ENCODE data around the gene EPS8. TPM values are rescaled to one million over a fixed set of nuclear protein-coding genes. Genes with fewer than 3 reads are reported as not detected.
"Not testable (repeated sequence)": the region's sequence is repeated elsewhere in the genome, so short reads cannot be mapped to it uniquely, and the experiment has no call there.

EPS8 gene
- total and polyA plus RNA-seq, 12 donors: 11.4 to 76.8 (median 26.7) TPM

DNA sequence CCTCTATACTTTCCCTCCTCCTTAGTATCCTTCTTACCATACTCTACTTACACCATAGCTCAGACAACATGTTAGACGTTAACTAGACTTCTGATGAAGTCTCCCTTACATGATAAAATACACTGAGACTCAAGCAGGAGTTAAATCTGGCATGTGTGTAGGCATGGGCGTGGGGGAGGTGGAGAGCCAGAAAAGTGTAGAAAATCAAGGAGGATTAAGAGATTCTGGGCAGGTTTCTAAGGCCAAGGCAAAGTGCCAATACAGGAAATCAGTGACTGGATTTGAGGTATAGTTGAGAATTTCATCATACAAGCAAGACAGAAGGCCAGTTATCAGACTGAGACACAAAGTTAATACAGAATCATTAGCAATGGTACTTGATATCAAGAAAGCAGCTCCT is 37.4 kb downstream of the EPS8 start:
- H3K36me3 ChIP-seq (replicated peaks in 1 of 2): no peaks in the 10 kb centered on the region
- no peak overlapping the region for H3K27ac ChIP-seq
- TF ChIP-seq POLR2A (IDR thresholded peaks at IDR 0.05): no peak
- TF ChIP-seq, protein P1, sequence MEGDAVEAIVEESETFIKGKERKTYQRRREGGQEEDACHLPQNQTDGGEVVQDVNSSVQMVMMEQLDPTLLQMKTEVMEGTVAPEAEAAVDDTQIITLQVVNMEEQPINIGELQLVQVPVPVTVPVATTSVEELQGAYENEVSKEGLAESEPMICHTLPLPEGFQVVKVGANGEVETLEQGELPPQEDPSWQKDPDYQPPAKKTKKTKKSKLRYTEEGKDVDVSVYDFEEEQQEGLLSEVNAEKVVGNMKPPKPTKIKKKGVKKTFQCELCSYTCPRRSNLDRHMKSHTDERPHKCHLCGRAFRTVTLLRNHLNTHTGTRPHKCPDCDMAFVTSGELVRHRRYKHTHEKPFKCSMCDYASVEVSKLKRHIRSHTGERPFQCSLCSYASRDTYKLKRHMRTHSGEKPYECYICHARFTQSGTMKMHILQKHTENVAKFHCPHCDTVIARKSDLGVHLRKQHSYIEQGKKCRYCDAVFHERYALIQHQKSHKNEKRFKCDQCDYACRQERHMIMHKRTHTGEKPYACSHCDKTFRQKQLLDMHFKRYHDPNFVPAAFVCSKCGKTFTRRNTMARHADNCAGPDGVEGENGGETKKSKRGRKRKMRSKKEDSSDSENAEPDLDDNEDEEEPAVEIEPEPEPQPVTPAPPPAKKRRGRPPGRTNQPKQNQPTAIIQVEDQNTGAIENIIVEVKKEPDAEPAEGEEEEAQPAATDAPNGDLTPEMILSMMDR (IDR thresholded peaks at IDR 0.05): no peak
- H3K9me3 ChIP-seq (replicated peaks in 1 of 3): no peaks in the 10 kb centered on the region
- DNase-seq: no peak
- no peak overlapping the region for H3K4me3 ChIP-seq
- WGBS, 4 donors: 81 to 88% (median 85%) methylated on average over 2 of the region's 2 CpGs
- H3K27me3 ChIP-seq: no peaks in the 10 kb centered on the region
- intact Hi-C loops (cut with DNase I): no loop called here
- no peaks in the 10 kb centered on the region for H3K4me1 ChIP-seq (replicated peaks in 1 of 2)

DNA sequence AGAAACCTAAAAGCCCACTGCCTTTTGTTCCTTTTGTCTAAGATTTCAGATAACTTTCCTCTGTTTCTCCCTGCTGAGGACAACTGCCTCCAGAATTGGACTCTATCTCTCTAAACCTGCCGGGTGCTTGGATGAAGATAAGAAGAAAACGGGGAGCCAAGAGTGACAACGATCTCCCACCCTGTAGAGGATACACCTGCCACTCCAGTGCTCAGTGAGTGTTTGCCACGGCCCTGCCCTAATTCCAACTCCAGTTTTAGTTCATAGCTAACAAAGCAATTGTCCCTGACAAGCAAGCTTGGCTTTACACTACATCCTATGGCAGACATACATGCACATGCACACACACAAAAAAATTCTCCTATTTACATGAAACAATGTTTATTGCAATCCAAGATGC is 39.3 kb downstream of the EPS8 start:
- Histone ChIP-seq H3K27ac (no peak overlapping the region), H3K4me1 (replicated peaks in 1 of 2) (no peaks in the 10 kb centered on the region), H3K36me3 (replicated peaks in 1 of 2) (no peaks in the 10 kb centered on the region), H3K9me3 (replicated peaks in 1 of 3) (no peaks in the 10 kb centered on the region), H3K4me3 (no peak overlapping the region), H3K27me3 (no peaks in the 10 kb centered on the region)
- intact Hi-C loops (cut with DNase I): no loop called here
- 77 to 91% (median 84%) methylated on average over 3 to 4 of the region's 4 CpGs for WGBS, 4 donors
- no peak for DNase-seq
- TF ChIP-seq, protein P1 (IDR thresholded peaks at IDR 0.05): no peak
- no peak for TF ChIP-seq POLR2A (IDR thresholded peaks at IDR 0.05)

DNA sequence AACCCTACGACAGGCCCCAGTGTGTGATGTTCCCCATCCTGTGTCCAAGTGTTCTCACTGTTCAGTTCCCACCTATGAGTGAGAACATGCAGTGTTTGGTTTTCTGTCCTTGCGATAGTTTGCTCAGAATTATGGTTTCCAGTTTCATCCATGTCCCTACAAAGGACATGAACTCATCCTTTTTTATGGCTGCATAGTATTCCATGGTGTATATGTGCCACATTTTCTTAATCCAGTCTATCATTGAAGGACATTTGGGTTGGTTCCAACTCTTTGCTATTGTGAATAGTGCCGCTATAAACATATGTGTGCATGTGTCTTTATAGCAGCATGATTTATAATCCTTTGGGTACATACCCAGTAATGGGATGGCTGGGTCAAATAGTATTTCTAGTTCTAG is 47.3 kb downstream of the EPS8 start:
- intact Hi-C loops (cut with DNase I): not testable (repeated sequence)

DNA sequence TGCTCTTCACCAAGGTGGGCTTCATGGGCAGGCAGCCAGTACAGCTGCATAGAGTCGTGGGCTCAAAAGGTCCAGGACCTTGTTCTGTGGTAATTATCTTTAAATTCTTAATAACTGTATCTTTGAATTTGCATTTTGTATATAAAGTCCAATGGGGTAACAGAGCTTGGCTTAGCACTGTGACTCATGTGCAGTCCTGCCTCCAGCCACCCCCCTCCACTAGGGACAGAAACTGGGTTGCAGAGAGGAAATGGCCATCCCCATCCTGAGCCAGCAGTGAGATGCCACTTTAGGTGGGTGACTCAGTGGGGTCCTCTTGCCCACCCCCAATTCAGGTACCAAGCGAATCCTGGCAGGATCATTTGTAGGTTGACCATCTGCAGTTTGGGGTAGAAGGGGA is 48.1 kb downstream of the EPS8 start:
- TF ChIP-seq, protein P1 (IDR thresholded peaks at IDR 0.05): no peak
- no peak for TF ChIP-seq POLR2A (IDR thresholded peaks at IDR 0.05)
- intact Hi-C loops (cut with DNase I): no loop called here
- no peak for DNase-seq
- no peaks in the 10 kb centered on the region for H3K36me3 ChIP-seq (replicated peaks in 1 of 2)
- no peaks in the 10 kb centered on the region for H3K4me1 ChIP-seq (replicated peaks in 1 of 2)
- no peak overlapping the region for H3K27ac ChIP-seq
- no peak overlapping the region for H3K4me3 ChIP-seq
- 88 to 100% (median 96%) methylated on average over 2 of the region's 2 CpGs for WGBS, 4 donors
- H3K27me3 ChIP-seq: no peaks in the 10 kb centered on the region
- H3K9me3 ChIP-seq (replicated peaks in 1 of 3): no peaks in the 10 kb centered on the region

More for the DNA sequence above, 47.3 kb downstream of the EPS8 start:
- H3K27me3 ChIP-seq; H3K4me3 ChIP-seq; H3K36me3 ChIP-seq (replicated peaks in 1 of 2); H3K4me1 ChIP-seq (replicated peaks in 1 of 2); H3K9me3 ChIP-seq (replicated peaks in 1 of 3); DNase-seq; H3K27ac ChIP-seq: not testable (repeated sequence)
- 93 to 95% (median 94%) methylated on average over 3 of the region's 3 CpGs for WGBS, 4 donors

DNA sequence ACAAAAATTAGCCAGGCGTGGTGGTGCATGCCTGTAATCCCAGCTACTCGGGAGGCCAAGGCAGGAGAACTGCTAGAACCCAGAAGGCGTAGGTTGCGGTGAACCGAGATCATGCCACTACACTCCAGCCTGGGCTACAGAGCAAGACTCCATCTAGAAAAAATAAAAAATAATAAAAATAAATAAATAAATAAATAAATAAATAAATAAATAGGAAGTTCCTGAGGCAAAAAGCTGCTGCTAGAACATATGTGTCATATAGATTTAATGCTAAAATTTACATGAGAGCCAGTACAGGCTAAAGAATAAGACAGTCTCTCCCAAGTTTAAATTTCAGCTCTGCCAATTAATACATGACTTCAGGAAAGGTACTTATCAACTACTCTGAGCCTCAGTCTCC is 48.8 kb downstream of the EPS8 start:
- WGBS, 4 donors: 95 to 100% (median 96%) methylated on average over 5 of the region's 5 CpGs
- H3K4me3 ChIP-seq; DNase-seq; H3K27ac ChIP-seq; H3K4me1 ChIP-seq (replicated peaks in 1 of 2); H3K9me3 ChIP-seq (replicated peaks in 1 of 3); intact Hi-C loops (cut with DNase I); H3K27me3 ChIP-seq; H3K36me3 ChIP-seq (replicated peaks in 1 of 2): not testable (repeated sequence)

All from adrenal gland (tissue), 12 donors.